ENCODE results near the gene CCDC85B. TPM values are rescaled to one million over a fixed set of nuclear protein-coding genes. Genes with fewer than 3 reads are reported as not detected.
A peak's percentile ranks its signal among the peaks of the same experiment; 100 is the strongest.

The CCDC85B gene
- total RNA-seq, 2 donors from 2014 or later = 11.2 to 16.3 TPM

GRCh38 chr11:65883058-65883761 is 7.3 kb upstream of the CCDC85B start:
- DNase-seq = no peak
- Histone ChIP-seq H3K4me3 (no peak overlapping the region), H3K27ac (no peak overlapping the region), H3K36me3 (peaks cover 7% of the 10 kb centered on the region), H3K9me3 (no peaks in the 10 kb centered on the region), H3K9ac (ENCODE audit: low read depth in 2 of 2, low read length in 2 of 2) (no peak overlapping the region), H3K4me1 (peaks cover 5% of the 10 kb centered on the region), H3K27me3 (no peaks in the 10 kb centered on the region)
- intact Hi-C loops (cut with DNase I) = no loop called here
- TF ChIP-seq CTCF (IDR thresholded peaks at IDR 0.05) = no peak

- DNase-seq = no peak
- Histone ChIP-seq H3K27ac (no peak overlapping the region), H3K4me1 (peaks cover 5% of the 10 kb centered on the region)
Observed at GRCh38 chr11:65883786-65884715, 6.4 kb upstream of the CCDC85B start.

GRCh38 chr11:65884716-65885092 is 5.8 kb upstream of the CCDC85B start:
- no peak overlapping the region for H3K9ac ChIP-seq (ENCODE audit: low read depth in 2 of 2, low read length in 2 of 2)
- H3K27me3 ChIP-seq = no peaks in the 10 kb centered on the region
- peak; percentile 98 for TF ChIP-seq CTCF (IDR thresholded peaks at IDR 0.05)
- H3K4me1 ChIP-seq = peaks cover 5% of the 10 kb centered on the region
- intact Hi-C loops (cut with DNase I) = loop anchor here (5.0 kb wide), 1 partner anchor 103 kb away; no protein-coding TSS in a partner anchor
- no peak overlapping the region for H3K27ac ChIP-seq
- peak; percentile 76 for DNase-seq
- H3K9me3 ChIP-seq = no peaks in the 10 kb centered on the region
- no peak overlapping the region for H3K4me3 ChIP-seq
- peaks cover 7% of the 10 kb centered on the region for H3K36me3 ChIP-seq

More at GRCh38 chr11:65883786-65884715, 6.4 kb upstream of the CCDC85B start:
- Histone ChIP-seq H3K9me3 (no peaks in the 10 kb centered on the region), H3K9ac (ENCODE audit: low read depth in 2 of 2, low read length in 2 of 2) (no peak overlapping the region), H3K4me3 (no peak overlapping the region), H3K36me3 (peaks cover 7% of the 10 kb centered on the region), H3K27me3 (no peaks in the 10 kb centered on the region)
- TF ChIP-seq CTCF (IDR thresholded peaks at IDR 0.05) = no peak
- intact Hi-C loops (cut with DNase I) = no loop called here

- intact Hi-C loops (cut with DNase I) = loop anchor here (5.0 kb wide), 1 partner anchor 102 kb away; no protein-coding TSS in a partner anchor
- Histone ChIP-seq H3K9me3 (no peaks in the 10 kb centered on the region), H3K27me3 (no peaks in the 10 kb centered on the region), H3K4me1 (peaks cover 5% of the 10 kb centered on the region), H3K27ac (no peak overlapping the region), H3K9ac (ENCODE audit: low read depth in 2 of 2, low read length in 2 of 2) (no peak overlapping the region), H3K36me3 (peaks cover 7% of the 10 kb centered on the region), H3K4me3 (no peak overlapping the region)
- DNase-seq = no peak
- TF ChIP-seq CTCF (IDR thresholded peaks at IDR 0.05) = no peak
Observed at GRCh38 chr11:65885231-65885630, 5.2 kb upstream of the CCDC85B start.

GRCh38 chr11:65885808-65886536 is 4.5 kb upstream of the CCDC85B start:
- no peak for DNase-seq
- H3K9ac ChIP-seq (ENCODE audit: low read depth in 2 of 2, low read length in 2 of 2) = no peak overlapping the region
- H3K4me3 ChIP-seq = no peak overlapping the region
- no peak overlapping the region for H3K27ac ChIP-seq
- H3K9me3 ChIP-seq = no peaks in the 10 kb centered on the region
- no peak for TF ChIP-seq CTCF (IDR thresholded peaks at IDR 0.05)
- no peaks in the 10 kb centered on the region for H3K27me3 ChIP-seq
- H3K36me3 ChIP-seq = peaks cover 7% of the 10 kb centered on the region
- intact Hi-C loops (cut with DNase I) = loop anchor here (5.0 kb wide), 1 partner anchor 101 kb away; no protein-coding TSS in a partner anchor
- H3K4me1 ChIP-seq = peaks cover 5% of the 10 kb centered on the region

Data from colonic mucosa (tissue), 4 donors.